ENCODE measurements around the gene SPHKAP. TPM values are rescaled to one million over a fixed set of nuclear protein-coding genes. Genes with fewer than 3 reads are reported as not detected.

SPHKAP gene
- total and polyA plus RNA-seq, 10 donors, result 0.02 to 8.2 (median 0.91) TPM; not detected in 1

DNA sequence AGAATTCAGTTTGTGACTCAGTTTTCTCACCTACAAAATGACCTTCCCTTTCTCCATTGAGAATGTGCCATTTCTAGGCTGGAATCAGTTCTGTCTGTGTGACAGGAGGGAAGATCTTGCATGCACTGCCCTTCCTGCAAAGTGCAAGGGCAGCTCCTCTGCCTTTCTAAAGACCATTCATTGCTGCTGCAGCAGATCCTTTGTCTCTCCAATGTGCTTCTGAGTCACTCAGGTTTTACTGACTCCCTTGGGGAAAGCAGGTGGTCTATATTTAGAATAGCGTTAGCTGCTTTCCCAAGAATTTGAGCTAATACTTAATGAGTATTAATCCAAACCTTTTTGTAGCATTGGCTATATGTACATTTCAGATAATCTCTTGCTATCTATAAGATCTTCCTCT, 247.6 kb downstream of the SPHKAP start:
- no peak overlapping the region for H3K4me3 ChIP-seq
- intact Hi-C loops (cut with DNase I; ENCODE audit: low total_unique reads), result no loop called here
- H3K27me3 ChIP-seq (replicated peaks in 1 of 7), result no peaks in the 10 kb centered on the region
- H3K36me3 ChIP-seq, result no peaks in the 10 kb centered on the region
- no peaks in the 10 kb centered on the region for H3K4me1 ChIP-seq
- H3K27ac ChIP-seq, result no peak overlapping the region
- WGBS, 5 donors, result 75 to 91% (median 87%) methylated on average over 1 of the region's 1 CpG
- peaks cover 0 to 3% (median 0%) of the 10 kb centered on the region in 8 donors for H3K9me3 ChIP-seq
- TF ChIP-seq POLR2A (IDR thresholded peaks at IDR 0.05), result no peak
- TF ChIP-seq POLR2AphosphoS5 (IDR thresholded peaks at IDR 0.05), result no peak
- TF ChIP-seq, protein P1, sequence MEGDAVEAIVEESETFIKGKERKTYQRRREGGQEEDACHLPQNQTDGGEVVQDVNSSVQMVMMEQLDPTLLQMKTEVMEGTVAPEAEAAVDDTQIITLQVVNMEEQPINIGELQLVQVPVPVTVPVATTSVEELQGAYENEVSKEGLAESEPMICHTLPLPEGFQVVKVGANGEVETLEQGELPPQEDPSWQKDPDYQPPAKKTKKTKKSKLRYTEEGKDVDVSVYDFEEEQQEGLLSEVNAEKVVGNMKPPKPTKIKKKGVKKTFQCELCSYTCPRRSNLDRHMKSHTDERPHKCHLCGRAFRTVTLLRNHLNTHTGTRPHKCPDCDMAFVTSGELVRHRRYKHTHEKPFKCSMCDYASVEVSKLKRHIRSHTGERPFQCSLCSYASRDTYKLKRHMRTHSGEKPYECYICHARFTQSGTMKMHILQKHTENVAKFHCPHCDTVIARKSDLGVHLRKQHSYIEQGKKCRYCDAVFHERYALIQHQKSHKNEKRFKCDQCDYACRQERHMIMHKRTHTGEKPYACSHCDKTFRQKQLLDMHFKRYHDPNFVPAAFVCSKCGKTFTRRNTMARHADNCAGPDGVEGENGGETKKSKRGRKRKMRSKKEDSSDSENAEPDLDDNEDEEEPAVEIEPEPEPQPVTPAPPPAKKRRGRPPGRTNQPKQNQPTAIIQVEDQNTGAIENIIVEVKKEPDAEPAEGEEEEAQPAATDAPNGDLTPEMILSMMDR (IDR thresholded peaks at IDR 0.05 in 8 of 11, conservative IDR thresholded peaks at IDR 0.05 in 3 of 11), result no peak
- DNase-seq, result no peak

GRCh38 chr2:227932403-227932802, 249.1 kb downstream of the SPHKAP start:
- no peak for DNase-seq
- TF ChIP-seq, protein P1 (IDR thresholded peaks at IDR 0.05 in 8 of 11, conservative IDR thresholded peaks at IDR 0.05 in 3 of 11), result no peak
- TF ChIP-seq POLR2AphosphoS5 (IDR thresholded peaks at IDR 0.05), result no peak
- WGBS, 5 donors, result 67 to 81% (median 73%) methylated on average over 2 of the region's 2 CpGs
- no peak overlapping the region for H3K4me3 ChIP-seq
- intact Hi-C loops (cut with DNase I; ENCODE audit: low total_unique reads), result no loop called here
- H3K27me3 ChIP-seq (replicated peaks in 1 of 7), result no peaks in the 10 kb centered on the region
- peaks cover 0 to 13% (median 8%) of the 10 kb centered on the region in 8 donors for H3K9me3 ChIP-seq
- H3K4me1 ChIP-seq, result no peaks in the 10 kb centered on the region
- H3K36me3 ChIP-seq, result no peaks in the 10 kb centered on the region
- H3K27ac ChIP-seq, result no peak overlapping the region

DNA sequence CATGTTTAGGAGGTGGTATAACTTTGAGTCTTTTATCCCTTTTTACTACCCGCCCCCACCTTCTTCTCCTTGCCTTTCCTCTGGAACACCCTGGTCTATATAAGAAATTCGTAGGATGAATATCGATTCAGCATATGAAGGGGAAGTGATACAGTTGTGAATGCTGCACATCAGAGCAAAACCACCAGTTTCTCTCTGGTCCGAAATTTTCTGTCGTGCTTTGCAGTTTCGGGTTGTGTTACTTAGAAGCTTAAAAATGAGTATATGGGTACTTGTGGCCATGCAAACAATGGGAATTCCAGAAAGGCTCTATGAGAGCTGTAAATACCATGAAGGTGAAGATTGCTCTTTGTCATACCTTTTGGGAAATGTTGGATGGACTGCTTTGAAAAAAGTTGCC, 249.5 kb downstream of the SPHKAP start:
- Histone ChIP-seq H3K27ac (no peak overlapping the region), H3K4me3 (no peak overlapping the region), H3K36me3 (no peaks in the 10 kb centered on the region), H3K4me1 (no peaks in the 10 kb centered on the region), H3K27me3 (replicated peaks in 1 of 7) (no peaks in the 10 kb centered on the region), H3K9me3 (peaks cover 0 to 17% (median 11%) of the 10 kb centered on the region in 8 donors)
- TF ChIP-seq, protein P1 (IDR thresholded peaks at IDR 0.05 in 8 of 11, conservative IDR thresholded peaks at IDR 0.05 in 3 of 11), result no peak
- 83 to 90% (median 88%) methylated on average over 6 of the region's 6 CpGs for WGBS, 5 donors
- intact Hi-C loops (cut with DNase I; ENCODE audit: low total_unique reads), result no loop called here
- DNase-seq, result no peak

Small RNA genes lying within 50 kb of the gene (small RNA-seq; reads per million reads assigned to genes)
- 0 reads per million in 4 donors for gene RNU6-624P

Measured in spleen (tissue), 11 donors.